GM12878 (cell line): Measurements from ENCODE around the gene SULF2. TPM values are rescaled to one million over a fixed set of nuclear protein-coding genes. Genes with fewer than 3 reads are reported as not detected.

Experiments
- ATAC-seq: fragments of 200-7000 bp; cut with Tn5 transposase; 3 replicates; pipeline ENCODE4 v1.9.1; 2020; ENCODE audit warnings: mild to moderate bottlenecking, moderate library complexity
- BruUV-seq: library from RNA; stranded (reverse); fragments of 400-500 nt; replicated peaks from 2 replicates; lab custom pipeline; 2021; lab: Mats Ljungman, UMichigan
- CTCF ChIA-PET: fragments of 300-600 bp; sonication (Branson Sonifier 250); formaldehyde crosslinking; extraction: SDS; loops from one replicate; lab custom pipeline; 2021; ENCODE audit warnings: inconsistent platforms; lab: Yijun Ruan, JAX
- POLR2A ChIA-PET: fragments of 350-600 bp; formaldehyde crosslinking; extraction: SDS; loops from one replicate; lab custom pipeline; 2021; ENCODE audit warnings: inconsistent platforms; lab: Charles Lee
- RAD21 ChIA-PET: fragments of 300-600 bp; sonication (Branson Sonifier 250); formaldehyde crosslinking; loops from one replicate; lab custom pipeline; 2023; ENCODE audit warnings: antibody characterized with exemption; ENCODE audit not compliant: unreplicated experiment; lab: Charles Lee
- SMC1A ChIA-PET: fragments of 300-600 bp; sonication (Branson Sonifier 250); formaldehyde crosslinking; loops from one replicate; lab custom pipeline; 2023; ENCODE audit not compliant: unreplicated experiment, uncharacterized antibody; lab: Charles Lee
- DNase-seq: peaks from one replicate; pipeline ENCODE4 v3.0.0-alpha.2; 2011; ENCODE audit warnings: low read depth, low spot score
- FAIRE-seq: peaks from 3 replicates; lab custom pipeline; 2011; peaks lifted over from hg19 to GRCh38; lab: Jason Lieb, UNC
- H2AFZ ChIP-seq: 2 replicates; pipeline ENCODE4 v1.6.0; 2011; ENCODE audit warnings: low read depth, low read length, control low read depth; ENCODE audit not compliant: control insufficient read depth
- H3K27ac ChIP-seq: 2 replicates; pipeline ENCODE4 v1.5.1; 2011; ENCODE audit warnings: control low read depth; ENCODE audit not compliant: control insufficient read depth, insufficient read depth
- H3K27me3 ChIP-seq, 2 experiments: replicated peaks in 1 of 2; 2 replicates each; pipeline versions ENCODE4 v1.6.0 to v1.6.1; 2011; ENCODE audit warnings: low read length in 1 of 2; ENCODE audit not compliant: control insufficient read depth in 2 of 2, insufficient read depth in 2 of 2
- H3K36me3 ChIP-seq, 2 experiments: 2 replicates each; pipeline ENCODE4 v1.5.1; 2011; ENCODE audit warnings: low read length in 1 of 2; ENCODE audit not compliant: control insufficient read depth in 2 of 2, insufficient read depth in 2 of 2
- H3K4me1 ChIP-seq: 2 replicates; pipeline ENCODE4 v1.6.1; 2011; ENCODE audit warnings: mild to moderate bottlenecking, low read length, moderate library complexity, mixed read lengths; ENCODE audit not compliant: control insufficient read depth, insufficient read depth
- H3K4me2 ChIP-seq: 2 replicates; pipeline ENCODE4 v1.6.0; 2011; ENCODE audit warnings: control low read depth; ENCODE audit not compliant: control insufficient read depth, insufficient read depth
- H3K4me3 ChIP-seq: fragments of 200-600 bp; sonication (generic); 2 replicates; pipeline ENCODE4 v1.5.1; 2016
- H3K79me2 ChIP-seq: 2 replicates; pipeline ENCODE4 v1.6.0; 2011; ENCODE audit warnings: low read length; ENCODE audit not compliant: control insufficient read depth, insufficient read depth
- H3K9ac ChIP-seq: 2 replicates; pipeline ENCODE4 v1.8.0; 2011; ENCODE audit warnings: low read length, control low read depth, mixed read lengths; ENCODE audit not compliant: control insufficient read depth, insufficient read depth
- H3K9me3 ChIP-seq: replicated peaks from 3 replicates; pipeline ENCODE4 v1.5.1; 2011; ENCODE audit warnings: mild to moderate bottlenecking, low read length; ENCODE audit not compliant: control insufficient read depth, insufficient read depth
- H4K20me1 ChIP-seq: 2 replicates; pipeline ENCODE4 v1.6.0; 2011; ENCODE audit not compliant: control insufficient read depth, insufficient read depth
- BHLHE40 ChIP-seq, 2 experiments: fragments of 450-650 bp in 1 of 2; IDR thresholded peaks; 2 replicates each; pipeline ENCODE4 v1.6.1; 2011 to 2017; ENCODE audit warnings: low read depth in 2 of 2, borderline replicate concordance in 1 of 2, improper control_type of control experiment in 1 of 2, low read length in 1 of 2, mild to moderate bottlenecking in 1 of 2
- CBX5 ChIP-seq: sonication (generic); IDR thresholded peaks from 2 replicates; pipeline ENCODE4 v1.6.1; 2016; ENCODE audit warnings: low read depth, moderate library complexity, mild to moderate bottlenecking, inconsistent platforms
- CEBPB ChIP-seq, 2 experiments: fragments of 150-350 bp in 1 of 2; IDR thresholded peaks; 2 replicates each; pipeline ENCODE4 v1.6.1; 2012 to 2014; ENCODE audit warnings: low read depth in 2 of 2, low read length in 2 of 2, borderline replicate concordance in 1 of 2, inconsistent platforms in 1 of 2
- E2F4 ChIP-seq: IDR thresholded peaks from 2 replicates; pipeline ENCODE4 v1.6.1; 2012; ENCODE audit warnings: low read depth, low read length, improper control_type of control experiment
- FOXM1 ChIP-seq: IDR thresholded peaks from 2 replicates; pipeline ENCODE4 v1.6.1; 2012; ENCODE audit warnings: low read depth, mild to moderate bottlenecking, inconsistent platforms, low read length, moderate library complexity
- KAT2A ChIP-seq: conservative IDR thresholded peaks from 2 replicates; pipeline ENCODE4 v1.6.1; 2011; ENCODE audit warnings: low read depth, low read length; ENCODE audit not compliant: control insufficient read depth
- MAX ChIP-seq: IDR thresholded peaks from 2 replicates; pipeline ENCODE4 v1.6.1; 2012; ENCODE audit warnings: low read depth, low read length, improper control_type of control experiment
- RAD51 ChIP-seq: fragments of 450-650 bp; IDR thresholded peaks from 2 replicates; pipeline ENCODE4 v1.6.1; 2016; ENCODE audit warnings: moderate library complexity, mild to moderate bottlenecking, inconsistent platforms
- RB1 ChIP-seq: fragments of 450-650 bp; formaldehyde crosslinking; IDR thresholded peaks from 2 replicates; pipeline ENCODE4 v1.6.1; 2017; ENCODE audit warnings: mild to moderate bottlenecking, borderline replicate concordance
- SMAD5 ChIP-seq: IDR thresholded peaks from 2 replicates; pipeline ENCODE4 v1.6.1; 2016; ENCODE audit warnings: antibody characterized with exemption, low read depth
- WGBS: methylation state at CpG from one replicate; pipeline ENCODE4 v1.1.6; 2016; ENCODE audit warnings: low lambda C conversion rate; ENCODE audit not compliant: insufficient replicate concordance, insufficient coverage; ENCODE audit errors: missing lambda C conversion rate; 5-methylcytosine and 5-hydroxymethylcytosine counted together
- in situ Hi-C: fragments of 300-500 bp; cut with MboI; formaldehyde crosslinking; loops from 9 replicates; pipeline ENCODE4 v1.14.3; 2018; ENCODE audit warnings: mixed read lengths
- intact Hi-C: fragments of 100-400 bp; cut with micrococcal nuclease; formaldehyde crosslinking; loops from one replicate; pipeline ENCODE4 v1.14.2; 2022; ENCODE audit not compliant: unreplicated experiment
- polyA plus RNA-seq, 11 experiments: library from polyadenylated mRNA; depleted of rRNA in 4 of 11; unstranded in 6 of 11; stranded (reverse) in 5 of 11; fragments of >200 nt; fragmentation: Nextera tagmentation in 4 of 11; fragmentation: Illumina TruSeq in 1 of 11; extraction: Ambion mirVana in 4 of 11; extraction: Trizol in 1 of 11; gene quantifications; 1 replicate in 1 of 11; 2 replicates in 10 of 11; pipeline versions ENCODE4 v1.2.1 to v1.2.3, GENCODE V29; 2011 to 2016; ENCODE audit warnings: inconsistent platforms in 2 of 11, missing spikeins in 2 of 11, low read depth in 1 of 11
- total RNA-seq, 4 experiments: library from RNA; depleted of rRNA in 3 of 4; stranded (reverse); fragments of >200 nt in 3 of 4; fragmentation: Illumina TruSeq in 1 of 4; extraction: Trizol in 1 of 4; gene quantifications; 2 replicates each; pipeline versions ENCODE4 v1.2.1 to v1.2.3, GENCODE V29; 2013 to 2021

SULF2 gene
- total and polyA plus RNA-seq, 10 of the 15 experiments (the other 5 are each of a cell fraction or from before 2014, with no cell fraction given) = 0.69 to 4.1 (median 1.6) TPM

- Histone ChIP-seq H3K9me3 (no peaks in the 10 kb centered on the region), H3K9ac (no peak overlapping the region), H3K4me3 (no peak overlapping the region), H2AFZ (no peak overlapping the region), H3K27ac (no peak overlapping the region), H4K20me1 (no peaks in the 10 kb centered on the region), H3K27me3 (no peaks in the 10 kb centered on the region), H3K79me2 (no peaks in the 10 kb centered on the region), H3K4me2 (no peak overlapping the region), H3K36me3 (no peaks in the 10 kb centered on the region), H3K4me1 (no peaks in the 10 kb centered on the region)
- CTCF ChIA-PET = no interaction called here
- in situ Hi-C loops (no loop called here), intact Hi-C loops (no loop called here)
- SMC1A ChIA-PET = no interaction called here
- WGBS = 9% methylated on average over 15 of the region's 15 CpGs
- RAD21 ChIA-PET = no interaction called here
- no peak for FAIRE-seq
- POLR2A ChIA-PET = no interaction called here
- no peak for TF ChIP-seq RB1
- no peak for TF ChIP-seq MAX
- no peak for TF ChIP-seq CBX5
- no peak for TF ChIP-seq E2F4
- no peak for TF ChIP-seq BHLHE40 (IDR thresholded peaks at IDR 0.05; ENCODE audit: borderline replicate concordance in 1 of 2, low read depth in 2 of 2, low read length in 1 of 2)
- no peak for TF ChIP-seq SMAD5
- TF ChIP-seq FOXM1 = no peak
- TF ChIP-seq KAT2A = no peak
- no peak for TF ChIP-seq CEBPB (IDR thresholded peaks at IDR 0.05; ENCODE audit: borderline replicate concordance in 1 of 2, low read depth in 2 of 2, low read length in 2 of 2)
- no peak for TF ChIP-seq RAD51
- no TSS peak for BruUV-seq
- ATAC-seq = peak; percentile 65
- no peak for DNase-seq
Observed at GRCh38 chr20:47701612-47702011, 83.7 kb downstream of the SULF2 start.
